GM23338 (cell line): ENCODE results near the gene MYO18A.

Source experiments
- CTCF ChIP-seq, 2 experiments: fragments of 200-600 bp in 1 of 2; sonication (generic) in 1 of 2; conservative IDR thresholded peaks; 2 replicates each; pipeline versions ENCODE4 v1.5.1 to v1.6.1; 2016 to 2017; ENCODE audit warnings: antibody characterized with exemption in 2 of 2, low read depth in 2 of 2, mild to moderate bottlenecking in 2 of 2, moderate library complexity in 1 of 2
- EZH2 ChIP-seq: fragments of 200-600 bp; sonication (generic); IDR thresholded peaks from one replicate; pipeline ENCODE4 v1.8.0; 2017; ENCODE audit warnings: antibody characterized with exemption, mild to moderate bottlenecking, low read depth; ENCODE audit not compliant: unreplicated experiment

- TF ChIP-seq CTCF (conservative IDR thresholded peaks at IDR 0.05; ENCODE audit: low read depth in 2 of 2) (no peak), EZH2 (no peak)
Measured at GRCh38 chr17:29210879-29211278, 30.7 kb upstream of the MYO18A start.
